Erythroblast (primary cell): Measurements from ENCODE around the gene UNCX.

ENCODE experiments used
- GATA1 ChIP-seq: IDR thresholded peaks from 2 replicates; pipeline ENCODE4 v1.6.1; 2011; ENCODE audit warnings: low read depth, mild to moderate bottlenecking, control low read depth, low read length, moderate library complexity
- POLR2A ChIP-seq: IDR thresholded peaks from 2 replicates; pipeline ENCODE4 v1.6.1; 2011; ENCODE audit warnings: mild to moderate bottlenecking, low read length

- TF ChIP-seq POLR2A (no peak), GATA1 (no peak)
Observed at GRCh38 chr7:1257863-1258262, 25.2 kb downstream of the UNCX start.
